C4-2B (cell line): ENCODE measurements around the gene CR1L.
"Not testable (repeated sequence)": the region's sequence is repeated elsewhere in the genome, so short reads cannot be mapped to it uniquely, and the experiment has no call there.

Experiments used
- H3K27ac ChIP-seq: fragments of 450-650 bp; 2 replicates; pipeline ENCODE4 v1.5.1; 2017
- CTCF ChIP-seq: fragments of 450-650 bp; conservative IDR thresholded peaks from 2 replicates; pipeline ENCODE4 v1.5.1; 2017; ENCODE audit warnings: mild to moderate bottlenecking
- ZFX ChIP-seq: fragments of 450-650 bp; IDR thresholded peaks from 2 replicates; pipeline ENCODE4 v1.6.1; 2017

Gene CR1L

DNA sequence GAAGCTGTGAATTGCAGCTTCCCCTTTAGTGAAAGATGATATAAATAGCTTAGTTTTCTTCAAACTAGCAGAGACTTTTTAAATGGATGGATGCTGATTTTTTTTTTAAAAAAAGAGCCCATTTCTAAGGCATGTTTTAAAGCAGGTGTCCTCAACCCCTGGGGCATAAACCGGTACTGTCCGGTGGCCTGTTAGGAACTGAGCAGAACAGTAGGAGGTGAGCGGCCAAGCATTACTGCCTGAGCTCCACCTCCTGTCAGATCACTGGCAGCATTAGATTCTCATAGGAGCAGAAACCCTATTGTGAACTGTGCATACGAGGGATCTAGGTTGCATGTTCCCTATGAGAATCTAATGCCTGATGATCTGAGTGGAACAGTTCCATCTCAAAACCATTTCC, 31.2 kb downstream of the CR1L start:
- no peak overlapping the region for H3K27ac ChIP-seq
- TF ChIP-seq CTCF (no peak), ZFX (no peak)

DNA sequence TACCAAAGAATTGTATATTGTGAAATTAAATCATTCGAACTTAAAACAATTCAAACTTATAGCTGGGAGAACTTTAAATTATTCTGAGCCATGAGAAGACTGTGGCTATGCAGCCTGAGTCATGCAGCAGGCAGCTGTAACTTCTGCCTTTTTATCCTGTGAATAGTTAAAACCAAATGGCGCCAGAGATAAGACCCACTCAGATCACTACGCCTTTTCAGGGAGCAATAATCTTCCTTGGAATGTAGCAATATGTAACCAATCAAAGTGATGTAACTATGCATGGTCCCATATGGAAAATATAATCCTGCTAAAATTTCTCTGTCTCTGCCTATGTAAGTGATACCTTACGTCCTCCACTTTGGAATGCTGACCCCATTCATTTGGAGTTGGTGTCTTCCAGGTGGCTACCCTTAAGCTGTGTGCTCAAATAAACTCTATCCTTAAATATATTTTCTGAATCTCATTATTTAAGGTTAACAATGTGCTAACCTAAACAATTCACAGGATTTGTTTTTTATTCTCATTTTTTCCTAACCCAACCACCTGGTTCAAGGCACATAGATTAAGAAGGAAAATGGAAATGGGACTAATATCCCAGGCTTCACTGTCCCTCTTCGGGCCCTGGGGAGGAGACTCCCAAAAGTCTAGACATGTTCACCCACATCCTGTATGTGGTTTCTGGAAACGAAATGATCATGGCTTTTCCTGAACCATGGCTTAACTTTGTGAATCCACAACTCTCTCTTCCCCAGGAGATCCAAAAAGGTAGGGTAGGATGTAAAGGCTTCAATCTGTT, 35.9 kb downstream of the CR1L start:
- not testable (repeated sequence) for H3K27ac ChIP-seq

DNA sequence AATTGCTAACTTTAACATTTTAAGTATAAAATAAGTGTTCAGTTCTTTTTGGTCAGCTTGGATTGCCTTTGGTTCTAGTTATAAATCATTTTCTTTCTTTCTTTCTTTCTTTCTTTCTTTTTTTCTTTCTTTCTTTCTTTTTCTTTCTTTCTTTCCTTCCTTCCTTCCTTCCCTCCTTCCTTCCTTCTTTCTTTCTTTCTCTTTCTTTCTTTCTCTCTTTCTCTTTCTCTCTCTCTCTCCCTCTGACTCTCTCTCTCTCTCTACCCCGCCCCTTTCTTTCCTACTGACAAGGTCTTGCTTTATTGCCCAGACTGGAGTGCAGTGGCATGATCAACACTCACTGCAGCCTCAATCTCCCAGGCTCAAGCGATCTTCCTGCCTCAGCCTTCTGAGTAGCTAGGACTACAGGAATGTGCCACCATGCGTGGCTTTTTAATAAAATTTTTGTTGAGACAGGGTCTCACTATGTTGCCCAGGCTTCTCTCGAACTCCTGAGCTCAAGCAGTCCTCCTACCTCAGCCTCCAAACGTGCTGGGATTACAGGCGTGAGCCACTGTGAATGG, 38.0 kb downstream of the CR1L start:
- H3K27ac ChIP-seq: not testable (repeated sequence)

- H3K27ac ChIP-seq: not testable (repeated sequence)
These were observed 45.6 kb downstream of the CR1L start for GRCh38 chr1:207690551-207690950.

DNA sequence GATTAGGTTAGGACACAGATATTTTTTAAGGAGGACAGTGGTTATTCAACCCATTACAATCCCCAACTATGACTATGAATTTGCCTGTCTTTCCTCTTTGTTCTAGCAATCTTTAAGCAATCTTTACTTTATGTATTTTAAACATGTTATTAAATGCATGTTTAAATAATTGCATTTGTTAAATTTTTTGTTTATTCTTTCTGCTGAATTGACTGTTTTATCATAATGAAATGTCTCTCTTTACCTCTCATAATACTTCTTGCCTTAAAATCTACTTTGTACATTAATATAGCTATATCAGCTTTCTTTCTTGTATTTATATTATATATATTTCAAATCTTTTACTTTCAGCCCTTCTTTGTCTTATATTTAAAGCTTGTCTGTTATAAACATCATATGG, 46.1 kb downstream of the CR1L start:
- TF ChIP-seq ZFX: no peak
- TF ChIP-seq CTCF: no peak

GRCh38 chr1:207691841-207692240, 46.9 kb downstream of the CR1L start:
- TF ChIP-seq ZFX: no peak
- no peak for TF ChIP-seq CTCF
- no peak overlapping the region for H3K27ac ChIP-seq

More for the DNA sequence above, 46.1 kb downstream of the CR1L start:
- no peak overlapping the region for H3K27ac ChIP-seq

DNA sequence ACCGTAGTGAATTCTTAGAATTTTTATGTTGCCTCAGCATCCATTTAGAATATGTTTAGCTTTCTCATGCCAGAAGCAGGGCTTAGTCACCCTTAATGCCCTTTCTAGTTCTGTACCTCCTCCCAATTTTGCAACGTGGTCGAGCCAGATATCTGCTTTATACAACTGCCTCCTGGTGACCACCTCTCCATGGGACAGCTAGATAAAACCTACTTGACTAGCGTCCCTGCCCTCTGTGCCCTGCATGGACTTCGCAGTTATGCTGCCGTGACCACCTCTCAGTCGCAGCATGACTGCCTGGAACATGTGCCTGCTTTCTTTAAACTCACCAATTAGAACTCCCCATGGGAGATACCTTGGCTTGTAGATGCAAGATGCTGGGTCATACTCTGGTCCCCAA, 47.4 kb downstream of the CR1L start:
- H3K27ac ChIP-seq: not testable (repeated sequence)

DNA sequence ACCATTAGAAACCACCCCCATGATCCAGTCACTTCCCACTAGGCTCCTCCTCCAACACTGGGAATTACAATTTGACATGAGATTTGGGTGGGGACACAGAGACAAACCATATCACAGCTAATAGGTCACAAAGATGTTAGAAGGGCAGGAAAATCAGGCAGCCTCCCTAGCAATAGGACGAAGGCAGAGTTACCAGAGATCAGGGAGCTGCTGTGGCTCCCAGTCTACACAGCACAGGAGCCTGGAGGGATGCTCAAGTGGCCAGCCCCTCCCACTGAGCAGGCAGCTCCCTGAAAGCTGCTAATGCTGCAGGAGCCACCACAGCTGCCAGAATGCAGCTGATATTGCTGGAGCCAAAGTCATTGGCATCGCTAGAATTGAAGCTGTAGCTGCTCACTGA, 51.0 kb downstream of the CR1L start:
- TF ChIP-seq CTCF (no peak), ZFX (no peak)
- no peak overlapping the region for H3K27ac ChIP-seq

GRCh38 chr1:207698822-207699483, 54.0 kb downstream of the CR1L start:
- TF ChIP-seq CTCF (peak; percentile 87), ZFX (no peak)

More at GRCh38 chr1:207698822-207699483, 54.0 kb downstream of the CR1L start:
- H3K27ac ChIP-seq: no peak overlapping the region
